GM23338 (cell line): Measurements from ENCODE around the gene SLC6A18. TPM values are rescaled to one million over a fixed set of nuclear protein-coding genes. Genes with fewer than 3 reads are reported as not detected.

Experiments used
- ATAC-seq: fragments of 200-7000 bp; cut with Tn5 transposase; 3 replicates; pipeline ENCODE4 v1.9.1; 2020
- DNase-seq: peaks from one replicate; pipeline ENCODE4 v3.0.0-alpha.2; 2015; ENCODE audit warnings: low spot score
- H2AFZ ChIP-seq: fragments of 200-600 bp; sonication (generic); 2 replicates; pipeline ENCODE4 v1.8.0; 2016; ENCODE audit warnings: antibody characterized with exemption, mild to moderate bottlenecking, moderate library complexity
- H3F3A ChIP-seq: fragments of 200-600 bp; sonication (generic); replicated peaks from 2 replicates; pipeline ENCODE4 v1.8.0; 2017; ENCODE audit warnings: antibody characterized with exemption, mixed run types, low read depth
- H3K27ac ChIP-seq: fragments of 200-600 bp; sonication (generic); 2 replicates; pipeline ENCODE4 v1.6.1; 2016; ENCODE audit warnings: low read depth
- H3K27me3 ChIP-seq: fragments of 200-600 bp; sonication (generic); 2 replicates; pipeline ENCODE4 v1.8.0; 2016; ENCODE audit warnings: mild to moderate bottlenecking, mixed run types, moderate library complexity; ENCODE audit not compliant: insufficient read depth
- H3K36me3 ChIP-seq: fragments of 200-600 bp; sonication (generic); 2 replicates; pipeline ENCODE4 v1.8.0; 2016; ENCODE audit warnings: mild to moderate bottlenecking; ENCODE audit not compliant: insufficient read depth
- H3K4me1 ChIP-seq: fragments of 200-600 bp; sonication (generic); 2 replicates; pipeline ENCODE4 v1.8.0; 2016; ENCODE audit warnings: mild to moderate bottlenecking, moderate library complexity; ENCODE audit not compliant: insufficient read depth
- H3K4me2 ChIP-seq: fragments of 200-600 bp; sonication (generic); 2 replicates; pipeline ENCODE4 v1.7.1; 2017; ENCODE audit warnings: mixed run types
- H3K4me3 ChIP-seq: fragments of 200-600 bp; sonication (generic); 2 replicates; pipeline ENCODE4 v1.6.1; 2016; ENCODE audit warnings: mixed run types
- H3K79me2 ChIP-seq: fragments of 200-600 bp; sonication (generic); replicated peaks from 2 replicates; pipeline ENCODE4 v1.8.0; 2017; ENCODE audit warnings: mild to moderate bottlenecking; ENCODE audit not compliant: insufficient read depth
- H3K9me2 ChIP-seq: fragments of 200-600 bp; sonication (generic); 2 replicates; pipeline ENCODE4 v1.8.0; 2017; ENCODE audit not compliant: insufficient read depth
- H4K20me1 ChIP-seq: fragments of 200-600 bp; sonication (generic); replicated peaks from 2 replicates; pipeline ENCODE4 v1.8.0; 2017; ENCODE audit warnings: mild to moderate bottlenecking; ENCODE audit not compliant: insufficient read depth
- H3K27ac Mint-ChIP-seq: 2 replicates; pipeline ENCODE4 v1.8.0; 2020; ENCODE audit warnings: inconsistent platforms, mild to moderate bottlenecking, moderate library complexity, mixed read lengths
- H3K27me3 Mint-ChIP-seq: 3 replicates; pipeline ENCODE4 v1.8.0; 2022; ENCODE audit warnings: low read depth, mild to moderate bottlenecking, moderate library complexity, mixed read lengths, inconsistent platforms; ENCODE audit not compliant: insufficient read depth, poor library complexity
- H3K36me3 Mint-ChIP-seq: 3 replicates; pipeline ENCODE4 v1.8.0; 2021; ENCODE audit warnings: low read depth, mild to moderate bottlenecking, inconsistent platforms, moderate library complexity, mixed read lengths
- H3K4me1 Mint-ChIP-seq: 3 replicates; pipeline ENCODE4 v1.8.0; 2020; ENCODE audit warnings: mild to moderate bottlenecking, inconsistent platforms, mixed read lengths
- H3K4me3 Mint-ChIP-seq: 3 replicates; pipeline ENCODE4 v1.8.0; 2021; ENCODE audit warnings: moderate library complexity, mild to moderate bottlenecking, inconsistent platforms, mixed read lengths
- H3K9me3 Mint-ChIP-seq: 3 replicates; pipeline ENCODE4 v1.8.0; 2020; ENCODE audit warnings: moderate library complexity, mild to moderate bottlenecking, inconsistent platforms, mixed read lengths
- EZH2 ChIP-seq: fragments of 200-600 bp; sonication (generic); IDR thresholded peaks from one replicate; pipeline ENCODE4 v1.8.0; 2017; ENCODE audit warnings: antibody characterized with exemption, mild to moderate bottlenecking, low read depth; ENCODE audit not compliant: unreplicated experiment
- JUNB ChIP-seq: IDR thresholded peaks from one replicate; pipeline ENCODE4 v1.6.1; 2016; ENCODE audit warnings: antibody characterized with exemption; ENCODE audit not compliant: unreplicated experiment
- POLR2AphosphoS5 ChIP-seq: IDR thresholded peaks from 2 replicates; pipeline ENCODE4 v1.6.1; 2016; ENCODE audit warnings: antibody characterized with exemption, low read depth
- ZNF331 ChIP-seq: fragments of 250-450 bp; sonication (Bioruptor Pico); IDR thresholded peaks from 2 replicates; pipeline ENCODE4 v1.5.0; 2020; ENCODE audit warnings: low read depth, mild to moderate bottlenecking, moderate library complexity
- polyA plus RNA-seq: library from polyadenylated mRNA; unstranded; fragments of >200 nt; fragmentation: Nextera tagmentation; extraction: Ambion mirVana; gene quantifications from 2 replicates; pipeline ENCODE4 v1.2.1, GENCODE V29; 2016
- total RNA-seq: library from RNA; depleted of rRNA; stranded (reverse); fragments of >200 nt; shearing (Covaris generic); gene quantifications from 2 replicates; pipeline ENCODE4 v1.2.3, GENCODE V29; 2014
- TF ChIP-seq, protein P1 (sequence below): fragments of 250-450 bp; sonication (Bioruptor Pico); IDR thresholded peaks from 2 replicates; pipeline ENCODE4 v1.5.0; 2020; ENCODE audit warnings: mild to moderate bottlenecking, moderate library complexity
- TF ChIP-seq, protein P2 (sequence below), 2 experiments: fragments of 200-600 bp in 1 of 2; sonication (generic) in 1 of 2; conservative IDR thresholded peaks; 2 replicates each; pipeline versions ENCODE4 v1.5.1 to v1.6.1; 2016 to 2017; ENCODE audit warnings: antibody characterized with exemption in 2 of 2, low read depth in 2 of 2, mild to moderate bottlenecking in 2 of 2, moderate library complexity in 1 of 2

The SLC6A18 gene
- total and polyA plus RNA-seq, 2 experiments from 2014 or later, result not detected

DNA sequence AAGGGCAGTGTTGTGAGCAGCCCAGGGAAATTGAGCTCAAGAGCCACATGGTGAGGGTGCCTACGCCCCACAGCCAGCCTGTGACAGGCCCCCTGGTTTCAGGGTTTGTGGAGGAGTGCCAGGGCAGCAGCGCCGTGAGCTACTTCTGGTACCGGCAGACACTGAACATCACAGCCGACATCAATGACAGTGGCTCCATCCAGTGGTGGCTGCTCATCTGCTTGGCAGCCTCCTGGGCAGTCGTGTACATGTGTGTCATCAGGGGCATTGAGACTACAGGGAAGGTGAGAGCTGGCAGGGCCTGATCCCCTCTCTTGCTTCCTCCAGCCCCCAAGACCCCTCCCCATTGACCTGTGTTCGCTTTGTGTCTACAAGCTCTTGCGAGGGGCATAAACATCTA lies 10.2 kb downstream of the SLC6A18 start:
- no peaks in the 10 kb centered on the region for H4K20me1 ChIP-seq

DNA sequence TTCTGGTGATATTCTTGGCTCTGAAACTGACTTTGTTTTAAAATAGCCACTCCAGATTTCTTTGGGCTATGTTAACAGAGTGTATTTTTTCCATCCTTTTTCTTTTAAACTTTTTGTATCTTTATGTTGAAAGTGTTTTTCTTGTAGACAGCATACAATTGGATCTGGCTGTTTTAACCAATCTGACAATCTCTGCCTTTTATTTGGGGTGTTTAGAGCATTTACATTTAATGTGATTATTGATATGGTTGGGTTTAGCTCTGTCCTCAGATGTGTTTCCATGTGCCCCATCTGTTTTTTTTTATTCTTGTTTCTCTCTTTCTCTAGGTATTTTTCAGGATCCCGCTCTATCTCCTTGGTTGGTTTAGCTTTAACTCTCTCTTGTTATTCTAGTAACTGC lies 10.7 kb downstream of the SLC6A18 start:
- Mint-ChIP-seq H3K36me3 (no peaks in the 10 kb centered on the region), H3K9me3 (peaks cover 20% of the 10 kb centered on the region), H3K27ac (no peak overlapping the region), H3K27me3 (peaks cover 3% of the 10 kb centered on the region), H3K4me3 (no peak overlapping the region), H3K4me1 (no peaks in the 10 kb centered on the region)
- no peaks in the 10 kb centered on the region for H4K20me1 ChIP-seq
- no peak for DNase-seq
- no peaks in the 10 kb centered on the region for H3K36me3 ChIP-seq
- no peak for ATAC-seq
- H3K27ac ChIP-seq, result no peak overlapping the region
- no peaks in the 10 kb centered on the region for H3K79me2 ChIP-seq
- no peak overlapping the region for H2AFZ ChIP-seq
- H3K9me2 ChIP-seq, result no peaks in the 10 kb centered on the region
- TF ChIP-seq, protein P1, sequence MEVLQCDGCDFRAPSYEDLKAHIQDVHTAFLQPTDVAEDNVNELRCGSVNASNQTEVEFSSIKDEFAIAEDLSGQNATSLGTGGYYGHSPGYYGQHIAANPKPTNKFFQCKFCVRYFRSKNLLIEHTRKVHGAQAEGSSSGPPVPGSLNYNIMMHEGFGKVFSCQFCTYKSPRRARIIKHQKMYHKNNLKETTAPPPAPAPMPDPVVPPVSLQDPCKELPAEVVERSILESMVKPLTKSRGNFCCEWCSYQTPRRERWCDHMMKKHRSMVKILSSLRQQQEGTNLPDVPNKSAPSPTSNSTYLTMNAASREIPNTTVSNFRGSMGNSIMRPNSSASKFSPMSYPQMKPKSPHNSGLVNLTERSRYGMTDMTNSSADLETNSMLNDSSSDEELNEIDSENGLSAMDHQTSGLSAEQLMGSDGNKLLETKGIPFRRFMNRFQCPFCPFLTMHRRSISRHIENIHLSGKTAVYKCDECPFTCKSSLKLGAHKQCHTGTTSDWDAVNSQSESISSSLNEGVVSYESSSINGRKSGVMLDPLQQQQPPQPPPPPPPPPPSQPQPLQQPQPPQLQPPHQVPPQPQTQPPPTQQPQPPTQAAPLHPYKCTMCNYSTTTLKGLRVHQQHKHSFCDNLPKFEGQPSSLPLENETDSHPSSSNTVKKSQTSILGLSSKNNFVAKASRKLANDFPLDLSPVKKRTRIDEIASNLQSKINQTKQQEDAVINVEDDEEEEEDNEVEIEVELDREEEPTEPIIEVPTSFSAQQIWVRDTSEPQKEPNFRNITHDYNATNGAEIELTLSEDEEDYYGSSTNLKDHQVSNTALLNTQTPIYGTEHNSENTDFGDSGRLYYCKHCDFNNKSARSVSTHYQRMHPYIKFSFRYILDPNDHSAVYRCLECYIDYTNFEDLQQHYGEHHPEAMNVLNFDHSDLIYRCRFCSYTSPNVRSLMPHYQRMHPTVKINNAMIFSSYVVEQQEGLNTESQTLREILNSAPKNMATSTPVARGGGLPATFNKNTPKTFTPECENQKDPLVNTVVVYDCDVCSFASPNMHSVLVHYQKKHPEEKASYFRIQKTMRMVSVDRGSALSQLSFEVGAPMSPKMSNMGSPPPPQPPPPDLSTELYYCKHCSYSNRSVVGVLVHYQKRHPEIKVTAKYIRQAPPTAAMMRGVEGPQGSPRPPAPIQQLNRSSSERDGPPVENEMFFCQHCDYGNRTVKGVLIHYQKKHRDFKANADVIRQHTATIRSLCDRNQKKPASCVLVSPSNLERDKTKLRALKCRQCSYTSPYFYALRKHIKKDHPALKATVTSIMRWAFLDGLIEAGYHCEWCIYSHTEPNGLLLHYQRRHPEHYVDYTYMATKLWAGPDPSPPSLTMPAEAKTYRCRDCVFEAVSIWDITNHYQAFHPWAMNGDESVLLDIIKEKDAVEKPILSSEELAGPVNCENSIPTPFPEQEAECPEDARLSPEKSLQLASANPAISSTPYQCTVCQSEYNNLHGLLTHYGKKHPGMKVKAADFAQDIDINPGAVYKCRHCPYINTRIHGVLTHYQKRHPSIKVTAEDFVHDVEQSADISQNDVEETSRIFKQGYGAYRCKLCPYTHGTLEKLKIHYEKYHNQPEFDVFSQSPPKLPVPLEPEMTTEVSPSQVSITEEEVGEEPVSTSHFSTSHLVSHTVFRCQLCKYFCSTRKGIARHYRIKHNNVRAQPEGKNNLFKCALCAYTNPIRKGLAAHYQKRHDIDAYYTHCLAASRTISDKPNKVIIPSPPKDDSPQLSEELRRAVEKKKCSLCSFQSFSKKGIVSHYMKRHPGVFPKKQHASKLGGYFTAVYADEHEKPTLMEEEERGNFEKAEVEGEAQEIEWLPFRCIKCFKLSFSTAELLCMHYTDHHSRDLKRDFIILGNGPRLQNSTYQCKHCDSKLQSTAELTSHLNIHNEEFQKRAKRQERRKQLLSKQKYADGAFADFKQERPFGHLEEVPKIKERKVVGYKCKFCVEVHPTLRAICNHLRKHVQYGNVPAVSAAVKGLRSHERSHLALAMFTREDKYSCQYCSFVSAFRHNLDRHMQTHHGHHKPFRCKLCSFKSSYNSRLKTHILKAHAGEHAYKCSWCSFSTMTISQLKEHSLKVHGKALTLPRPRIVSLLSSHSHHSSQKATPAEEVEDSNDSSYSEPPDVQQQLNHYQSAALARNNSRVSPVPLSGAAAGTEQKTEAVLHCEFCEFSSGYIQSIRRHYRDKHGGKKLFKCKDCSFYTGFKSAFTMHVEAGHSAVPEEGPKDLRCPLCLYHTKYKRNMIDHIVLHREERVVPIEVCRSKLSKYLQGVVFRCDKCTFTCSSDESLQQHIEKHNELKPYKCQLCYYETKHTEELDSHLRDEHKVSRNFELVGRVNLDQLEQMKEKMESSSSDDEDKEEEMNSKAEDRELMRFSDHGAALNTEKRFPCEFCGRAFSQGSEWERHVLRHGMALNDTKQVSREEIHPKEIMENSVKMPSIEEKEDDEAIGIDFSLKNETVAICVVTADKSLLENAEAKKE (CRISPR knock-in tag), result no peak
- no peak for TF ChIP-seq JUNB
- no peak for TF ChIP-seq EZH2
- no peak for TF ChIP-seq POLR2AphosphoS5
- TF ChIP-seq, protein P2, sequence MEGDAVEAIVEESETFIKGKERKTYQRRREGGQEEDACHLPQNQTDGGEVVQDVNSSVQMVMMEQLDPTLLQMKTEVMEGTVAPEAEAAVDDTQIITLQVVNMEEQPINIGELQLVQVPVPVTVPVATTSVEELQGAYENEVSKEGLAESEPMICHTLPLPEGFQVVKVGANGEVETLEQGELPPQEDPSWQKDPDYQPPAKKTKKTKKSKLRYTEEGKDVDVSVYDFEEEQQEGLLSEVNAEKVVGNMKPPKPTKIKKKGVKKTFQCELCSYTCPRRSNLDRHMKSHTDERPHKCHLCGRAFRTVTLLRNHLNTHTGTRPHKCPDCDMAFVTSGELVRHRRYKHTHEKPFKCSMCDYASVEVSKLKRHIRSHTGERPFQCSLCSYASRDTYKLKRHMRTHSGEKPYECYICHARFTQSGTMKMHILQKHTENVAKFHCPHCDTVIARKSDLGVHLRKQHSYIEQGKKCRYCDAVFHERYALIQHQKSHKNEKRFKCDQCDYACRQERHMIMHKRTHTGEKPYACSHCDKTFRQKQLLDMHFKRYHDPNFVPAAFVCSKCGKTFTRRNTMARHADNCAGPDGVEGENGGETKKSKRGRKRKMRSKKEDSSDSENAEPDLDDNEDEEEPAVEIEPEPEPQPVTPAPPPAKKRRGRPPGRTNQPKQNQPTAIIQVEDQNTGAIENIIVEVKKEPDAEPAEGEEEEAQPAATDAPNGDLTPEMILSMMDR (conservative IDR thresholded peaks at IDR 0.05; ENCODE audit: low read depth in 2 of 2), result no peak
- no peaks in the 10 kb centered on the region for H3K27me3 ChIP-seq
- no peaks in the 10 kb centered on the region for H3F3A ChIP-seq
- no peak overlapping the region for H3K4me3 ChIP-seq
- no peak overlapping the region for H3K4me2 ChIP-seq
- no peaks in the 10 kb centered on the region for H3K4me1 ChIP-seq

More for the DNA sequence above, 10.2 kb downstream of the SLC6A18 start:
- Histone ChIP-seq H3K4me2 (no peak overlapping the region), H3K36me3 (no peaks in the 10 kb centered on the region), H3K27ac (no peak overlapping the region), H2AFZ (no peak overlapping the region), H3K79me2 (no peaks in the 10 kb centered on the region), H3K27me3 (no peaks in the 10 kb centered on the region), H3K4me1 (no peaks in the 10 kb centered on the region), H3F3A (no peaks in the 10 kb centered on the region), H3K4me3 (no peak overlapping the region), H3K9me2 (no peaks in the 10 kb centered on the region)
- ATAC-seq, result peak; percentile 45
- Mint-ChIP-seq H3K9me3 (peaks cover 20% of the 10 kb centered on the region), H3K4me1 (peaks cover 1% of the 10 kb centered on the region; the same call in 2 of the 3 replicates), H3K27me3 (peaks cover 3% of the 10 kb centered on the region), H3K27ac (no peak overlapping the region), H3K36me3 (no peaks in the 10 kb centered on the region), H3K4me3 (no peak overlapping the region)
- no peak for TF ChIP-seq ZNF331 (CRISPR knock-in tag)
- TF ChIP-seq, protein P2 (conservative IDR thresholded peaks at IDR 0.05; ENCODE audit: low read depth in 2 of 2), result peak in 1 of 2 experiments; percentile 44; a peak in 2 of 4 replicates
- DNase-seq, result no peak
